GM19372 (cell line): ENCODE results near the gene C9orf78.

Experiments
- ATAC-seq: cut with Tn5 transposase; IDR thresholded peaks from one replicate; pipeline ENCODE4 v1.9.1; 2021; ENCODE audit warnings: mild to moderate bottlenecking, low read depth, moderate library complexity; ENCODE audit not compliant: unreplicated experiment

C9orf78 gene

DNA sequence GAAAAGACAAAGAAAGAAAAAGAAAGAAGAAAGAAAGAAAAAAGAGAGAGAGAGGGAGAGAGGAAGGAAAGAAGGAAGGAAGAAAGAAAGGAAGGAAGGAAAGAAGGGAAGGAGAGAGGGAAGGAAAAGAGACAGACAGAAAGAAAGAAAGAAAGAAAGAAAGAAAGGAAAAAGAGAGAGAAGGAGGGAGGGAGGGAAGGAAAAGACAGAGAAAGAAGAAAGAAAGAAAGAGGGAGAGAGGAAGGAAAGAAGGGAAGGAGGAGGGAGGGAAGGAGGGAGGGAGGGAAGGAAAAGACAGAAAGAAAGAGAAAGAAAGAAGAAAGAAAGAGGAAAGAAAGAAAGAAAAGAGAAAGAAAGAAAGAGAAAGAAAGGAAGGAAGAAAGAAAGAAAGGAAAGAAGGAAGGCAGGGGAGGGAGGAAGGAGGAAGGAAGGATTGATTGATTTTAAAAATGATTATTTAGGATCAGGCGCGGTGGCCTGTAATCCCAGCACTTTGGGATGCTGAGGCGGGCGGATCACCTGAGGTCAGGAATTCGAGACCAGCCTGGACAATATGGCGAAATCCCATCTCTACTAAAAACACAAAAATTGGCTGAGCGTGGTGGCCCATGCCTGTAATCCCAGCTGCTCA, 55.4 kb downstream of the C9orf78 start:
- ATAC-seq = no peak

DNA sequence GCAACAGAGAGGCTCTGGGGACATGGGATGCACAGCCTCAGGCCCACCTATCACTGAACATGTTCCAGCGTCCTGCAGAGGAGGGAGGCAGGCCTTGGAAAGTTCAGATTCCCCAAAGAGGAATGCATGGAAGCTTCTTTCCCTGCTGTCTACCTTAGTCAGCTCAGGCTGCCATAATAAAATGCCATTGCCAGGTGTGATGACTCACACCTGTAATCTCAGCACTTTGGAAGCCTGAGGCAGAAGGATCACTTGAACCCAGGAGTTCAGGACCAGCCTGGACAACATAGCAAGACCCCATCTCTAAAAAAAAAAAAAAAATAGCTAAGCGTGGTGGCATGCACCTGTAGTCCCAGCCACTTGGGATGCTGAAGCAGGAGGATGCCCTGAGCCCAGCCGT, 56.6 kb downstream of the C9orf78 start:
- no peak for ATAC-seq

DNA sequence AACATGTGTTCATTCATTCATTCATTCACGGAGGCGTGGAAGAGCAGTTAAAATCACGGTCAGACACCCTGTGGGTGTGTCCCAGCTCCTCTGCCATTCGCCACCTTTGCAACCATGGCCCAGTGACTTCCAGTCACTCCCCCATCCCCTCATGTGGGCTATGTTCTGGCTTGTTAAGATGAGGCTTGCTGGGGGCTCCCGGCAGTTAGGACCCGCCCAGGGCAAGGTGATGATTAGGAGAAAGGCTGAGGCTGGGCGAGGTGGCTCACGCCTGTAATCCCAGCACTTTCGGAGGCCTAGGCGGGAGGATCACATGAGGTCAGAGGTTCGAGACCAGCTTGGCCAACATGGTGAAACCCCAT, 57.3 kb downstream of the C9orf78 start:
- ATAC-seq = no peak
